Amniotic stem cell (primary cell): ENCODE data around the gene KLC4.

Experiments
- DNase-seq: peaks from one replicate; lab custom pipeline; 2025; lab: John Stamatoyannopoulos, UW

KLC4 gene

DNA sequence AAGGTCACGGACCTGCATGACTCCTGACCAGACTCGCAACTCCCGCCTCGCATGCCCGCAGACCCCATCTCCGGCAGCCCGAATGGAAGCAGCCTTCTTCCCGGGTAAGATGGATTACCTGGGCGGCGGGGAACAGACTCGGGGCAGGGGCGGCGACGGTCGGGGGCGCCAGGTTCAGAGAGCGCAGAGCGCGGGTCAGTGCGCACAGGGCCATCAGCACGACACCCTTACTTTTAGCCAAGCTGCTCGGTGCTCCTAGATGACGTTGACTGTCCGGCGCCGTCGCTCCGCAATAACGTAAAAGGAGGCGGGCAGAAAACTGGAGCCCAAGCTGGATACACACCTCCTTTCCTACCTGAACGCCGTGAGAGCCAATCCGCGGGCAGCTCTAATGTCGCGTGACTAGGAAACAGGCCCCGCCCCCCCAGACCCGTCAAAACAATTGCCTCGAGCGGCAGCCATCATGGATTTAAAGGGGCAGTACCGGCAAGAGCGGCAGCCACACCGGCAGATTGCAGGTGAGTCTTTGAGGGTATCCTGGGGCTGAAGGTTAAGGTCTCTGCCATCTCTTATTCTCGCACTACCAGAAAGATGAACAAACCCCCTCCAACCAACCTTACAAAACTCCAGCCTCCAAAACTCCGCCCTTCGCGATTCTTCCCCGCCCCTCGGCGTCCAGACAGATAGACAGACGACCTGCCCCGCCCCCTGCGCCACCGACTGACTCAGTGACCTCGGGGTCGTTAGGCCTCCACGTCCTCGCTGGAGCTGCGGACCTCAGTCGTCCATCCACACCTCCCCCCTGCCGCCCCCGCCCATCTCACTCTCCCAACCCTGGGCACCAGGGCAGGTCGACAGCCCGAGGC, at the start of gene KLC4, which contains the start of gene MRPL2:
TSS of gene KLC4 (plus strand) at position 464 of the 866 bp plus-strand sequence. CDS start 1,705 bp downstream, outside the sequence.
TSS of gene MRPL2 (minus strand) at position 267 of the 866 bp plus-strand sequence. CDS start at position 214, 53 bp downstream.
- peak; percentile 98 for DNase-seq

DNA sequence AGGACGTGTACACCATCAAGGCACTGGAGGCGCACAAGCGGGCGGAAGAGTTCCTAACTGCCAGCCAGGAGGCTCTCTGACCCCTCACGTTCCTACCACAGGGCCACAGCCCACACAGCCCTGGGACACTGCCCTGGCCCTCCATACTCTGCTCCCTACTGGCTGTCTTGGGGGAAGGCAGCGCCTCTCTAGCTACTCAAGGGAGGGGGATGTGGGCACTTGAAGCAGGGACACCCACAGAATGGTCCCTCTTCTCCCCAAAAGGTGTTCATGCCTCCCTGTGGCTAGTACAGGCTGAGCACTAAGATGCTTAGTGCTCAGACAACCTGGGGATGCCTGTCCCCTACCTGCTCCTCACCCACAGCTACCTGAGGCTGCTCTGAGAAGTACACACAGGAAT, 48.2 kb upstream of the KLC4 start:
- DNase-seq, result no peak

- no peak for DNase-seq
Observed at GRCh38 chr6:43012364-43012763, 47.1 kb upstream of the KLC4 start.

GRCh38 chr6:43013097-43013842, 46.2 kb upstream of the KLC4 start:
- peak; percentile 36 for DNase-seq

DNA sequence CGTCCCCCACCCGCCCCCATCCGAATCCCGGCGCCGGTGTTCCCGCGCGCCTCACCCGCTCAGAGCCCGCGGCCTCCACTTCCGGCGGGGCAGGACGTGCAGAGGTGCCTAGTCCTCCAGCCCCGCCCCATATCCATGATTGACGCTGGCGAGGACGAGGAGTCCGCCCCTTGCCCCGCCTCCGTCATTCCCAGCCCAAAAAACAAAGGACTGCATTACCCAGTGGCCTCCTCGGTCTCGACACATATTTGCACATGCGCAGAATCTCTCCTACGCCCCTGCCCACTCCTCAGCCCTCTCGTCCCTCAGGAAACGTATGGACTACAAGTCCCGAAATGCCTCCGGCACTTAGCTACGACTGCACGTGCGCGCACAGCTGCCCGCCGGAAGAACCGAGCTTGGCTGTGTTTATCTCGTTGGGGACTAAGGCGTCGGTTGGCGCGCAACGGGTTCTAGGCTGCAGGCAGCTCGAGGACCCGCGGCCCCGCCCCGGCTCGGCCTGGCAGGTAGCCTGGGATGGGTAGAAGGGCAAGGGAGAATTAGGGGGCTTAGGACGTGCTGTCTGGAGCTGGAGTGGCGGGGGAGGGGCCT, 45.5 kb upstream of the KLC4 start, which contains the start of the genes KLHDC3 and MEA1:
TSS of gene KLHDC3 (plus strand) at position 407 of the 591 bp plus-strand sequence. CDS start 2,944 bp downstream, outside the sequence.
TSS of gene MEA1 (minus strand) at position 104 of the 591 bp plus-strand sequence. CDS start 133 bp downstream, outside the sequence.
- DNase-seq, result peak; percentile 100

DNA sequence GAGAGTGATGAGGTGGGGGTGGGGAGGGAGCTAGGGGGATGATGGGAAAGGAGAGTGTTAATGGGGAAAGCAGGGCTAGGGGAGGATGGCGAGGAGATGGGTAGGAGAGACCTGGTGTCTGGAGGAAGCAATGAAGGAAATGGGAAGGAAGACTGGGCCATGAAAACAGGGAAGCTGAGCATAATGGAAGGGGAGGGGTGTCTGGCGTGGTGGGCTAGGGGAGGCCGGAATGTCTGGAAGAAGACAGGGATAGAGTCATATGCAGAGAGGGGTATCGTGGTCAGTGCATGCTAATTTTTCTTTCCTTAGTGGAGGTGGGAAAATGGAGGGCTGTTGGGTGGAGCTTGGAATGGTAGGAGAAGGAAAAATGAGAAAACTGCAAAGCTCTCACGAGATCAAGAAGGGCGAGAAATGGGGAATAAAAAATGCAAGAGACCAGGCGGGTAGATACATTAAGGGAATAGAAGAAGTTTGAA, 45.0 kb upstream of the KLC4 start:
- no peak for DNase-seq

- no peak for DNase-seq
Observed at GRCh38 chr6:43016176-43016942, 43.1 kb upstream of the KLC4 start.

GRCh38 chr6:43016943-43017334, 42.5 kb upstream of the KLC4 start:
- DNase-seq, result no peak

GRCh38 chr6:43019152-43019551, 40.3 kb upstream of the KLC4 start:
- DNase-seq, result no peak

DNA sequence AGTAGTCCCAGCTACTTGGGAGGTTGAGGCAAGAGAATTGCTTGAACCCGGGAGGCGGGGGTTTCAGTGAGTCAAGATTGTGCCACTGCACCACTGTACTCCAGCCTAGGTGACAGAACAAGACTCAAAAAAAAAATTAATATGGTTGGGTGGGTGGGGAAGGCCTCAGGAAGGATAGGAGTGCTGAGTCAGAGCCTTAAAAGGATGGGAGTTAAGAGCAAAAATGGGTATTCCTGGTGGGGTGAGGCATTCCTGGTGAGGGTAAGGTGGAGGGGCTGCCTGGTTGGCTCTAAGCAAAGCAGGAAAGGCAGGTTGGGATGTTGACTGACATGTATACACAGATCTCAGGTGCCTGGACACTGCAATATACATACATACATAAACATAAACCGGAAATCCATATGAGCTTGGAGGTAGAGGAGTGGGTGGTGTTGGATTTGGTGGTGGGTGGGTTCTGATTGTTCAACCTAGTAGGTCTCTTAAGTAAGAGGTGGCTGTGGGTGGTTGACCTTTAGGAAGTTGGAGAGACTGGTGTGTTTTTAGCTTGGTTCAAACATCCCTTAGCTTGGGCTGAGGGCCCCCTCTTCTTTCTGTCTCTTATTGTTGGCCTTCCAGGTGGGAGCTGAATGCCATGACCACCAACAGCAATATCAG, 39.3 kb upstream of the KLC4 start:
- DNase-seq, result no peak

DNA sequence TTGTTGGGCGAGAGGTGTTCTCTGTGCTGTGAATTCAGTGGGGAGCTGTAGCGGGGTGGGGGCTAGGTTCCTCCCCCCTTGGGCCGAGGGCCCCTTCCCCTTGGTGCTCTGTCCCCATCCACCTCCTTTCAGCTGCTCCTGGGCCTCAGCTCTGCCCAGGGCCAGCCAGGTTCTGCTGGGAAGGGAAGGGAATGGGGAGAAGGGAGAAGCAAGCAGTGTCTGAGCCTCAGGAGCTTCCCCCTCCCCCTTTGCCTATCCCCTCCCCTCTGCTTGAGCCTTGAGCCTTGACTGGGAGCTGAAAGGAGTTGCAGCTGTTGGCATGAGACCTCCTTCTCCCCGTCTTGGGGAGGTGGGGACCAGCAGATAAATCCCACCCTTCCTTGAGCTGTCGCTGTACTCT, 38.6 kb upstream of the KLC4 start:
- no peak for DNase-seq

- DNase-seq, result peak; percentile 62
Observed at GRCh38 chr6:43021270-43022047, 38.0 kb upstream of the KLC4 start, which contains the start of gene RRP36. RRP36 (plus strand) TSS chr6:43021623; CDS start chr6:43021655, 32 bp downstream.

GRCh38 chr6:43024436-43024835, 35.0 kb upstream of the KLC4 start:
- DNase-seq, result no peak

DNA sequence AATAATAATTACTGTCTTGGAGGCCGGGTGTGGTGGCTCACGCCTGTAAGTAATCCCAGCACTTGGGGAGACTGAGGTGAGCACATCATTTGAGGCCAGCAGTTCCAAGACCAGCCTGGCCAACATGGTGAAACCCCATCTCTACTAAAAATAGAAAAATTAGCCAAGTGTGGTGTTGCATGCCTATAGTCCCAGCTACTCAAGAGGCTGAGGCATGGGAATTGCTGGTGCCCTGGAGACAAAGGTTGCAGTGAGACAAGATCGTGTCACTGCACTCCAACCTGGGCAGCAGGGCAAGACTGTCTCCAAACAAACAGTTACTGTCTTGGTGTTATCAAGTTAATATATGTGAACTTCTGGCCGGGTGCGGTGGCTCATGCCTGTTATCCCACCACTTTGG, 33.1 kb upstream of the KLC4 start:
- DNase-seq, result no peak

- DNase-seq, result no peak
Observed at GRCh38 chr6:43029120-43029519, 30.3 kb upstream of the KLC4 start.

GRCh38 chr6:43032326-43032725, 27.1 kb upstream of the KLC4 start:
- no peak for DNase-seq

GRCh38 chr6:43033496-43034189, 25.8 kb upstream of the KLC4 start:
- no peak for DNase-seq

DNA sequence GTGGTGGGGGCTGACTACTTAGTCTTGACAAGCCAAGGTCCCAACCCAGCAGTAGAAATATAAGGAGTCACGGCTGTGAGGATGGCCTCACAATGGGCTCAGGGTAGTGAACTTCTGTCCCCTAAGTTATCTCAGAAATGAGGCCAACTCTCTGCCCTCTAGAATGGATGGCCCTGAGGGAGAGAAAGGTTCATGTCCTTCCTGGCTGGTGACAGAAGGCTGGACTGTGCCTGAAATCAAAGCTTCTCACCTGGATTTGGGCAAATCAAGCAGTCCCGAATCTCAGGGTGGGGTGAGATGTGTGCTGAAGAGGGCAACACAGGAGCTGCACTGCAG, 25.3 kb upstream of the KLC4 start:
- DNase-seq, result no peak

DNA sequence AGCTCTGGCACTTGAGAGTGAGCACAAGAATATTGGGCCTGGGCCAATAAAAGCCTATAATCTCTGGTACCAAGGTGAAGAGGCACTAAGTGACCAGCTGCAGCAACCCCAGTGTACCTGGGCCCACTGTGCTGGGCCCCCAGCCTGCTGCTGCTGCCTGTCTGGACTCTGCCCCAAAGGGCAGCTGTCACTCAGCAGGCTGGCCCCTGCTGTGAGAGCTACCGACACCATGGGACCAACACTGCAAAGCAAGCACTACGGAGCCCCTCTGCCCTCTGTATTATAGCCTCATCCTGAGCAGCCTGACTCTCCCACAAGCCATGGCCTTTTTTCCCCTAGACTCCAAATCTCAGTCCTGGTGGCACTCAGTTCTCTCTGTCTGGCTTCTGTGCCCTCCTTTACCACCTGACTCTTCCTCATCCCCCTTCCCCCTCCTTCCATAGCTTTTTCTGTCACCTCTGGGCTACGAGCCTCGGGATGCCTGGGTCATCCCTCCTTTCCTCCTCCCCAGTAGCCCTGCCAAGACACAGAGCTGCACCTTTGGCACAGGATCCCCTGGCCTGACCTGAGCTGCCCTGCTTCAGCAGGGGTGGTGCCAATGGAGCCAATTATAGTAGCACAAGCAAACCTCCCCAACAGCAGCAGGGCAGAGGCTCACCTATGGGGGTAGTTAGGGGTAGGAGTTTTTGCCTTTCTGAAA, 23.8 kb upstream of the KLC4 start:
- no peak for DNase-seq
